HEK293 (cell line): ENCODE data around the gene FAM204A.

Experiments used
- CTCF ChIA-PET: fragments of 350-600 bp; formaldehyde crosslinking; extraction: SDS; loops from one replicate; lab custom pipeline; 2021; ENCODE audit warnings: antibody characterized with exemption; lab: Yijun Ruan, JAX
- POLR2A ChIA-PET: fragments of 300-600 bp; formaldehyde crosslinking; extraction: SDS; loops from one replicate; lab custom pipeline; 2020; ENCODE audit warnings: antibody characterized with exemption, inconsistent platforms; lab: Yijun Ruan, JAX
- H3K27ac ChIP-seq: fragments of 200-500 bp; sonication (Bioruptor generic); 2 replicates; pipeline ENCODE4 v1.5.1; 2014; ENCODE audit warnings: low read depth, low read length, control low read depth, inconsistent platforms; ENCODE audit errors: extremely low read depth
- H3K36me3 ChIP-seq, 2 experiments: fragments of 200-500 bp in 1 of 2; sonication (Bioruptor generic) in 1 of 2; 1 replicate in 1 of 2; 2 replicates in 1 of 2; pipeline ENCODE4 v1.5.1; 2014 to 2017; ENCODE audit warnings: inconsistent platforms in 2 of 2, low read length in 2 of 2; ENCODE audit not compliant: control insufficient read depth in 2 of 2, insufficient read depth in 1 of 2
- H3K4me1 ChIP-seq: fragments of 200-500 bp; sonication (Bioruptor generic); 2 replicates; pipeline ENCODE4 v1.5.1; 2014; ENCODE audit warnings: mild to moderate bottlenecking, low read length, inconsistent platforms; ENCODE audit not compliant: control insufficient read depth, insufficient read depth
- H3K4me3 ChIP-seq: 2 replicates; pipeline ENCODE4 v1.5.1; 2011; ENCODE audit warnings: low read depth, mild to moderate bottlenecking, control low read depth, low read length, moderate library complexity
- H3K9me3 ChIP-seq: fragments of 200-500 bp; sonication (Bioruptor generic); 2 replicates; pipeline ENCODE4 v1.5.1; 2014; ENCODE audit warnings: low read depth, low read length, inconsistent platforms; ENCODE audit not compliant: control insufficient read depth, insufficient read depth
- BCL6B ChIP-seq: fragments of 450-650 bp; formaldehyde crosslinking; IDR thresholded peaks from 2 replicates; pipeline ENCODE4 v1.5.1; 2017; ENCODE audit warnings: missing biosample characterization, missing genetic modification characterization
- CTCF ChIP-seq: fragments of 450-650 bp; formaldehyde crosslinking; IDR thresholded peaks from 2 replicates; pipeline ENCODE4 v1.5.1; 2016; ENCODE audit warnings: missing biosample characterization, missing genetic modification characterization
- HOXD13 ChIP-seq: sonication (generic); formaldehyde crosslinking; IDR thresholded peaks from 2 replicates; pipeline ENCODE4 v1.8.0; 2022; ENCODE audit warnings: missing genetic modification reagents, borderline replicate concordance
- IKZF3 ChIP-seq: fragments of 450-650 bp; IDR thresholded peaks from 2 replicates; pipeline ENCODE4 v1.5.0; 2018; ENCODE audit warnings: missing biosample characterization, mild to moderate bottlenecking, missing genetic modification characterization, moderate library complexity
- INSM2 ChIP-seq: fragments of 450-650 bp; formaldehyde crosslinking; IDR thresholded peaks from 2 replicates; pipeline ENCODE4 v1.5.1; 2016; ENCODE audit warnings: missing biosample characterization, missing genetic modification characterization
- TRIM28 ChIP-seq: IDR thresholded peaks from 2 replicates; pipeline ENCODE4 v1.6.1; 2011; ENCODE audit warnings: low read length, control low read depth, borderline replicate concordance
- ZNF114 ChIP-seq: fragments of 450-650 bp; formaldehyde crosslinking; IDR thresholded peaks from 2 replicates; pipeline ENCODE4 v1.5.0; 2017; ENCODE audit warnings: missing biosample characterization, missing genetic modification characterization
- ZNF140 ChIP-seq: fragments of 450-650 bp; formaldehyde crosslinking; IDR thresholded peaks from 2 replicates; pipeline ENCODE4 v1.5.1; 2016; ENCODE audit warnings: missing biosample characterization, missing genetic modification characterization
- ZNF16 ChIP-seq: fragments of 450-650 bp; formaldehyde crosslinking; IDR thresholded peaks from 2 replicates; pipeline ENCODE4 v1.5.1; 2016; ENCODE audit warnings: low read depth, missing biosample characterization, missing genetic modification characterization
- ZNF248 ChIP-seq: fragments of 450-650 bp; formaldehyde crosslinking; IDR thresholded peaks from 2 replicates; pipeline ENCODE4 v1.5.1; 2017; ENCODE audit warnings: missing biosample characterization, missing genetic modification characterization
- ZNF335 ChIP-seq: fragments of 450-650 bp; formaldehyde crosslinking; conservative IDR thresholded peaks from 2 replicates; pipeline ENCODE4 v1.5.1; 2016; ENCODE audit warnings: missing biosample characterization, missing genetic modification characterization
- ZNF37A ChIP-seq: fragments of 450-650 bp; IDR thresholded peaks from 2 replicates; pipeline ENCODE4 v1.5.1; 2018; ENCODE audit warnings: missing biosample characterization, missing genetic modification characterization
- ZNF433 ChIP-seq: fragments of 450-650 bp; formaldehyde crosslinking; IDR thresholded peaks from 2 replicates; pipeline ENCODE4 v1.5.1; 2016; ENCODE audit warnings: missing biosample characterization, missing genetic modification characterization, low read depth
- ZNF501 ChIP-seq: fragments of 450-650 bp; formaldehyde crosslinking; IDR thresholded peaks from 2 replicates; pipeline ENCODE4 v1.5.1; 2016; ENCODE audit warnings: missing biosample characterization, missing genetic modification characterization
- ZNF521 ChIP-seq: fragments of 450-650 bp; formaldehyde crosslinking; IDR thresholded peaks from 2 replicates; pipeline ENCODE4 v1.5.1; 2017; ENCODE audit warnings: missing biosample characterization, mild to moderate bottlenecking, missing genetic modification characterization
- ZNF544 ChIP-seq: fragments of 450-650 bp; formaldehyde crosslinking; IDR thresholded peaks from 2 replicates; pipeline ENCODE4 v1.5.0; 2017; ENCODE audit warnings: missing biosample characterization, missing genetic modification characterization
- ZNF555 ChIP-seq: fragments of 450-650 bp; formaldehyde crosslinking; conservative IDR thresholded peaks from 2 replicates; pipeline ENCODE4 v1.5.1; 2017; ENCODE audit warnings: missing biosample characterization, mild to moderate bottlenecking, missing genetic modification characterization, inconsistent platforms
- ZNF600 ChIP-seq: fragments of 450-650 bp; formaldehyde crosslinking; IDR thresholded peaks from 2 replicates; pipeline ENCODE4 v1.5.1; 2016; ENCODE audit warnings: missing biosample characterization, missing genetic modification characterization
- ZNF654 ChIP-seq: fragments of 450-650 bp; formaldehyde crosslinking; IDR thresholded peaks from 2 replicates; pipeline ENCODE4 v1.5.1; 2016; ENCODE audit warnings: low read depth, missing biosample characterization, missing genetic modification characterization
- ZNF704 ChIP-seq: fragments of 450-650 bp; formaldehyde crosslinking; IDR thresholded peaks from 2 replicates; pipeline ENCODE4 v1.5.1; 2016; ENCODE audit warnings: missing biosample characterization, missing genetic modification characterization
- ZNF785 ChIP-seq: fragments of 450-650 bp; formaldehyde crosslinking; IDR thresholded peaks from 2 replicates; pipeline ENCODE4 v1.5.1; 2016; ENCODE audit warnings: missing biosample characterization, missing genetic modification characterization
- ZSCAN18 ChIP-seq: fragments of 450-650 bp; formaldehyde crosslinking; IDR thresholded peaks from 2 replicates; pipeline ENCODE4 v1.5.1; 2016; ENCODE audit warnings: missing biosample characterization, missing genetic modification characterization
- ZSCAN30 ChIP-seq: fragments of 450-650 bp; IDR thresholded peaks from 2 replicates; pipeline ENCODE4 v1.5.1; 2018; ENCODE audit warnings: missing biosample characterization, mild to moderate bottlenecking, missing genetic modification characterization, moderate library complexity

Gene FAM204A

GRCh38 chr10:118259288-118259906 lies 82.7 kb downstream of the FAM204A start:
- Histone ChIP-seq H3K4me1 (no peaks in the 10 kb centered on the region; the same call in 1 of the 2 replicates), H3K36me3 (no peaks in the 10 kb centered on the region), H3K27ac (no peak overlapping the region), H3K4me3 (no peak overlapping the region), H3K9me3 (no peaks in the 10 kb centered on the region)
- ChIA-PET CTCF (interaction anchor here (0.5 to 2.8 kb wide), 38 partner anchors 8 to 1251 kb away, joined by 3 to 28 read pairs (median 4); no protein-coding TSS in a partner anchor), POLR2A (interaction anchor here (1.0 kb wide), 1 partner anchor 9 kb away, joined by 3 read pairs; no protein-coding TSS in a partner anchor)
- TF ChIP-seq CTCF (tag by site-specific recombination), result peak; percentile 46; the same call in 1 of the 2 replicates
- TF ChIP-seq TRIM28, result 0 out of 2 replicates have a peak, but pooled peaks have one; percentile 14
- TF ChIP-seq ZNF654, result peak; percentile 61
- 0 out of 2 replicates have a peak, but pooled peaks have one; percentile 56 for TF ChIP-seq ZNF785 (tag by site-specific recombination)
- TF ChIP-seq ZSCAN18 (tag by site-specific recombination), result no peak
- no peak for TF ChIP-seq INSM2

GRCh38 chr10:118258285-118258684 lies 83.8 kb downstream of the FAM204A start:
- Histone ChIP-seq H3K36me3 (no peaks in the 10 kb centered on the region), H3K27ac (no peak overlapping the region), H3K4me3 (no peak overlapping the region), H3K4me1 (no peaks in the 10 kb centered on the region; the same call in 1 of the 2 replicates), H3K9me3 (no peaks in the 10 kb centered on the region)
- ChIA-PET POLR2A (interaction anchor here (0.6 kb wide), 1 partner anchor 746 kb away, joined by 4 read pairs; no protein-coding TSS in a partner anchor), CTCF (interaction anchor here (0.7 to 2.8 kb wide), 17 partner anchors 8 to 815 kb away, joined by 3 to 28 read pairs (median 4); no protein-coding TSS in a partner anchor)
- TF ChIP-seq ZNF37A, result no peak
- TF ChIP-seq ZNF521, result no peak
- no peak for TF ChIP-seq IKZF3
- TF ChIP-seq HOXD13 (CRISPR knock-in tag), result no peak
- TF ChIP-seq ZNF544, result no peak

- Histone ChIP-seq H3K27ac (no peak overlapping the region), H3K4me3 (no peak overlapping the region), H3K4me1 (no peaks in the 10 kb centered on the region; the same call in 1 of the 2 replicates), H3K9me3 (no peaks in the 10 kb centered on the region), H3K36me3 (no peaks in the 10 kb centered on the region)
- ChIA-PET CTCF (interaction anchor here (0.6 to 2.0 kb wide), 5 partner anchors 15 to 760 kb away, joined by 3 to 7 read pairs (median 5); no protein-coding TSS in a partner anchor), POLR2A (no interaction called here)
- TF ChIP-seq ZSCAN30 (tag by site-specific recombination), result no peak
- TF ChIP-seq BCL6B (tag by site-specific recombination), result 0 out of 2 replicates have a peak, but pooled peaks have one; percentile 14
- TF ChIP-seq ZNF16 (tag by site-specific recombination), result no peak
- no peak for TF ChIP-seq ZNF140 (tag by site-specific recombination)
- no peak for TF ChIP-seq ZNF114 (tag by site-specific recombination)
- TF ChIP-seq ZNF555 (tag by site-specific recombination), result no peak
- TF ChIP-seq ZNF600 (tag by site-specific recombination), result no peak
- peak; percentile 74 for TF ChIP-seq TRIM28
- no peak for TF ChIP-seq ZNF433 (tag by site-specific recombination)
- no peak for TF ChIP-seq ZNF248
- no peak for TF ChIP-seq ZNF704 (tag by site-specific recombination)
- no peak for TF ChIP-seq ZNF335
- no peak for TF ChIP-seq ZNF501 (tag by site-specific recombination)
Measured at GRCh38 chr10:118256825-118257570, 85.1 kb downstream of the FAM204A start.
